Neuronal stem cell (in vitro differentiated cells): ENCODE data around the gene TINAGL1.
A peak's percentile ranks its signal among the peaks of the same experiment; 100 is the strongest.

Experiments used
- DNase-seq: peaks from one replicate; pipeline ENCODE4 v3.0.0-alpha.2; 2013; ENCODE audit warnings: low spot score
- H2AFZ ChIP-seq: one replicate; pipeline ENCODE4 v1.6.1; 2013; ENCODE audit warnings: mild to moderate bottlenecking, low read length, inconsistent platforms
- H2AK5ac ChIP-seq: 2 replicates; pipeline ENCODE4 v1.6.1; 2013; ENCODE audit warnings: low read depth, mild to moderate bottlenecking, inconsistent platforms, low read length, moderate library complexity, mixed read lengths
- H2BK120ac ChIP-seq: 2 replicates; pipeline ENCODE4 v1.6.1; 2013; ENCODE audit warnings: low read depth, mild to moderate bottlenecking, inconsistent platforms, low read length, moderate library complexity, mixed read lengths
- H2BK12ac ChIP-seq: one replicate; pipeline ENCODE4 v1.6.1; 2013; ENCODE audit warnings: low read length, inconsistent platforms
- H2BK15ac ChIP-seq: 2 replicates; pipeline ENCODE4 v1.6.1; 2013; ENCODE audit warnings: mild to moderate bottlenecking, low read length, inconsistent platforms, mixed read lengths
- H2BK5ac ChIP-seq: one replicate; pipeline ENCODE4 v1.6.1; 2013; ENCODE audit warnings: inconsistent platforms, mild to moderate bottlenecking, low read length, moderate library complexity
- H3K14ac ChIP-seq: one replicate; pipeline ENCODE4 v1.6.1; 2013; ENCODE audit warnings: low read length, inconsistent platforms
- H3K18ac ChIP-seq: 2 replicates; pipeline ENCODE4 v1.6.1; 2013; ENCODE audit warnings: low read length, inconsistent platforms
- H3K23ac ChIP-seq: 2 replicates; pipeline ENCODE4 v1.6.1; 2013; ENCODE audit warnings: low read depth, mild to moderate bottlenecking, mixed read lengths, low read length, inconsistent platforms; ENCODE audit not compliant: poor library complexity
- H3K27ac ChIP-seq: replicated peaks from 3 replicates; pipeline ENCODE4 v1.5.1; 2013; ENCODE audit warnings: low read length, inconsistent platforms
- H3K27me3 ChIP-seq, 3 experiments: 2 replicates each; pipeline ENCODE4 v1.6.1; 2013; ENCODE audit warnings: low read length in 3 of 3, mild to moderate bottlenecking in 2 of 3, inconsistent platforms in 1 of 3, low read depth in 1 of 3, mixed read lengths in 1 of 3, moderate library complexity in 1 of 3; ENCODE audit not compliant: control insufficient read depth in 3 of 3, insufficient read depth in 3 of 3
- H3K36me3 ChIP-seq, 2 donors: replicated peaks in 1 of 2; 2 replicates each; pipeline ENCODE4 v1.6.1; 2013; ENCODE audit warnings: low read length in 2 of 2; ENCODE audit not compliant: control insufficient read depth in 2 of 2, insufficient read depth in 2 of 2
- H3K4ac ChIP-seq: 2 replicates; pipeline ENCODE4 v1.6.1; 2013; ENCODE audit warnings: inconsistent platforms, mild to moderate bottlenecking, low read length, moderate library complexity
- H3K4me1 ChIP-seq, 2 donors: 1 replicate in 1 of 2; 2 replicates in 1 of 2; pipeline ENCODE4 v1.6.1; 2013; ENCODE audit warnings: low read length in 2 of 2, low read depth in 1 of 2; ENCODE audit not compliant: control insufficient read depth in 2 of 2, insufficient read depth in 1 of 2
- H3K4me2 ChIP-seq: one replicate; pipeline ENCODE4 v1.6.1; 2013; ENCODE audit warnings: mild to moderate bottlenecking, low read length, inconsistent platforms; ENCODE audit not compliant: insufficient read depth, poor library complexity, severe bottlenecking
- H3K4me3 ChIP-seq, 2 donors: 2 replicates each; pipeline ENCODE4 v1.5.1; 2013; ENCODE audit warnings: low read length in 2 of 2, mild to moderate bottlenecking in 2 of 2, inconsistent platforms in 1 of 2, moderate library complexity in 1 of 2
- H3K79me1 ChIP-seq: one replicate; pipeline ENCODE4 v1.6.1; 2013; ENCODE audit warnings: low read depth, mild to moderate bottlenecking, inconsistent platforms, low read length, moderate library complexity
- H3K9ac ChIP-seq: one replicate; pipeline ENCODE4 v1.6.1; 2013; ENCODE audit warnings: mild to moderate bottlenecking, low read depth, low read length, inconsistent platforms; ENCODE audit not compliant: poor library complexity
- H3K9me3 ChIP-seq, 2 donors: replicated peaks in 1 of 2; 2 replicates each; pipeline versions ENCODE3 to v1.6.1; 2013; ENCODE audit warnings: low read length in 2 of 2, mild to moderate bottlenecking in 2 of 2, inconsistent platforms in 1 of 2, low read depth in 1 of 2, mixed read lengths in 1 of 2, moderate library complexity in 1 of 2; ENCODE audit not compliant: control insufficient read depth in 2 of 2, insufficient read depth in 1 of 2
- H4K8ac ChIP-seq: one replicate; pipeline ENCODE4 v1.6.1; 2013; ENCODE audit warnings: low read depth, mild to moderate bottlenecking, inconsistent platforms, low read length, moderate library complexity
- H4K91ac ChIP-seq: one replicate; pipeline ENCODE4 v1.6.1; 2013; ENCODE audit warnings: low read length, low read depth, mild to moderate bottlenecking, inconsistent platforms; ENCODE audit not compliant: poor library complexity
- WGBS, 2 donors: extraction: QIAGEN DNeasy Blood & Tissue Kit; methylation state at CpG; one replicate each; pipeline ENCODE4 v1.1.7; 2013; ENCODE audit warnings: missing lambda C conversion rate in 2 of 2, mixed read lengths in 1 of 2; ENCODE audit not compliant: insufficient read length in 2 of 2, insufficient replicate concordance in 1 of 2; ENCODE audit errors: extremely low coverage in 2 of 2; 5-methylcytosine and 5-hydroxymethylcytosine counted together

Gene TINAGL1

DNA sequence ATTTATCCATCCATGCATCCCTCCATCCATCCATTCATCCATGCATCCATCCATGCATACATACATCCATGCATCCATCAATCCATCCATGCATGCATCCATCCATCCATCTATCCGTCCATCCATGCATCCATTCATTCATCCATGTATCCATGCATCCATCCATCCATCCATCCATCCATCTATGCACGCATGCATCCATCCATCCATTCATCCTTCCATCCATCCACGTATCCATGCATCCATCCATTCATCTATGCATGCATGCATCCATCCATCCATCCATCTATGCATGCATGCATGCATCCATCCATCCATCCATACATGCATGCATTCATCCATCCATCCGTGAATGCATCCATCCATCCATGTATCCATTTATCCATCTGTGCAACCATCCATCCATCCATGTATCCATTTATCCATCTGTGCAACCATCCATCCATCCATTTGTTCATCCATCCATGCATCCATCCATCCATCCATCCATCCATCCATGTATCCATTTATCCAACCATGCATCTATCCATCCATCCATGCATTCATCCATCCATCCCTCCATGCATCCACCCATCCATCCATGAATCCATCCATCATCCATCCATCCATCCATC is 30.3 kb upstream of the TINAGL1 start:
- H2BK12ac ChIP-seq: no peak overlapping the region
- H3K4ac ChIP-seq: no peak overlapping the region
- H3K9me3 ChIP-seq: peaks cover 0 to 3% of the 10 kb centered on the region in 2 donors
- H3K4me2 ChIP-seq: no peak overlapping the region
- peak overlapping the region; percentile 9 for H3K9ac ChIP-seq
- H3K36me3 ChIP-seq: no peaks in the 10 kb centered on the region
- H2BK5ac ChIP-seq: no peak overlapping the region
- no peak overlapping the region for H3K14ac ChIP-seq
- peak overlapping the region in 1 of 2 donors; percentile 7 for H3K4me3 ChIP-seq
- no peaks in the 10 kb centered on the region for H3K27me3 ChIP-seq
- H4K8ac ChIP-seq: no peak overlapping the region
- no peak for DNase-seq
- H2AFZ ChIP-seq: no peak overlapping the region
- no peaks in the 10 kb centered on the region for H3K79me1 ChIP-seq
- no peak overlapping the region for H4K91ac ChIP-seq
- H2BK120ac ChIP-seq: no peak overlapping the region
- H3K23ac ChIP-seq: no peak overlapping the region
- peaks cover 0 to 8% of the 10 kb centered on the region in 2 donors for H3K4me1 ChIP-seq
- WGBS, 2 donors: no CpG with 5 or more reads among the region's 4 CpGs
- H2BK15ac ChIP-seq: no peak overlapping the region
- H3K18ac ChIP-seq: no peak overlapping the region
- no peak overlapping the region for H3K27ac ChIP-seq
- no peak overlapping the region for H2AK5ac ChIP-seq

GRCh38 chr1:31548534-31548906 is 27.8 kb upstream of the TINAGL1 start:
- H3K9ac ChIP-seq: no peak overlapping the region
- H2BK5ac ChIP-seq: peak overlapping the region; percentile 54
- H3K79me1 ChIP-seq: no peaks in the 10 kb centered on the region
- no peak overlapping the region for H3K4me3 ChIP-seq
- peak overlapping the region; percentile 87 for H2AFZ ChIP-seq
- peaks cover 0 to 10% of the 10 kb centered on the region in 2 donors for H3K4me1 ChIP-seq
- WGBS, 2 donors: no CpG with 5 or more reads among the region's 12 CpGs
- H2AK5ac ChIP-seq: peak overlapping the region; percentile 86
- no peak for DNase-seq
- no peak overlapping the region for H3K4ac ChIP-seq
- no peak overlapping the region for H3K4me2 ChIP-seq
- peak overlapping the region; percentile 29 for H4K8ac ChIP-seq
- H2BK15ac ChIP-seq: peak overlapping the region; percentile 73
- no peaks in the 10 kb centered on the region for H3K36me3 ChIP-seq
- H3K9me3 ChIP-seq: no peaks in the 10 kb centered on the region
- no peaks in the 10 kb centered on the region for H3K27me3 ChIP-seq
- H3K23ac ChIP-seq: no peak overlapping the region
- peak overlapping the region; percentile 10 for H3K14ac ChIP-seq
- peak overlapping the region; percentile 47 for H2BK12ac ChIP-seq
- no peak overlapping the region for H3K27ac ChIP-seq
- no peak overlapping the region for H2BK120ac ChIP-seq
- peak overlapping the region; percentile 11 for H4K91ac ChIP-seq
- peak overlapping the region; percentile 69 for H3K18ac ChIP-seq

- H3K14ac ChIP-seq: no peak overlapping the region
- H3K27ac ChIP-seq: no peak overlapping the region
- H3K9ac ChIP-seq: no peak overlapping the region
- no CpG with 5 or more reads among the region's 24 CpGs for WGBS, 2 donors
- H2BK15ac ChIP-seq: peak overlapping the region; percentile 73
- H3K79me1 ChIP-seq: no peaks in the 10 kb centered on the region
- no peaks in the 10 kb centered on the region for H3K9me3 ChIP-seq
- H3K4ac ChIP-seq: no peak overlapping the region
- H3K4me1 ChIP-seq: peaks cover 0 to 10% of the 10 kb centered on the region in 2 donors
- H3K4me3 ChIP-seq: peak overlapping the region; percentile 4 to 75
- H2AK5ac ChIP-seq: no peak overlapping the region
- H3K23ac ChIP-seq: no peak overlapping the region
- H2BK120ac ChIP-seq: no peak overlapping the region
- H2BK12ac ChIP-seq: peak overlapping the region; percentile 47
- peak overlapping the region; percentile 11 for H4K91ac ChIP-seq
- H3K4me2 ChIP-seq: peak overlapping the region; percentile 73
- H2AFZ ChIP-seq: peak overlapping the region; percentile 87
- H3K27me3 ChIP-seq: no peaks in the 10 kb centered on the region
- no peaks in the 10 kb centered on the region for H3K36me3 ChIP-seq
- peak; percentile 92 for DNase-seq
- H4K8ac ChIP-seq: peak overlapping the region; percentile 29
- peak overlapping the region; percentile 69 for H3K18ac ChIP-seq
- peak overlapping the region; percentile 54 for H2BK5ac ChIP-seq
Observed at GRCh38 chr1:31548907-31549808, 27.2 kb upstream of the TINAGL1 start.
